ENCODE results near the gene RELA. TPM values are rescaled to one million over a fixed set of nuclear protein-coding genes. Genes with fewer than 3 reads are reported as not detected.

The RELA gene
- total and polyA plus RNA-seq, 2 of the 4 experiments (the other 2 are of a cell fraction): 8.6 to 53.0 TPM

DNA sequence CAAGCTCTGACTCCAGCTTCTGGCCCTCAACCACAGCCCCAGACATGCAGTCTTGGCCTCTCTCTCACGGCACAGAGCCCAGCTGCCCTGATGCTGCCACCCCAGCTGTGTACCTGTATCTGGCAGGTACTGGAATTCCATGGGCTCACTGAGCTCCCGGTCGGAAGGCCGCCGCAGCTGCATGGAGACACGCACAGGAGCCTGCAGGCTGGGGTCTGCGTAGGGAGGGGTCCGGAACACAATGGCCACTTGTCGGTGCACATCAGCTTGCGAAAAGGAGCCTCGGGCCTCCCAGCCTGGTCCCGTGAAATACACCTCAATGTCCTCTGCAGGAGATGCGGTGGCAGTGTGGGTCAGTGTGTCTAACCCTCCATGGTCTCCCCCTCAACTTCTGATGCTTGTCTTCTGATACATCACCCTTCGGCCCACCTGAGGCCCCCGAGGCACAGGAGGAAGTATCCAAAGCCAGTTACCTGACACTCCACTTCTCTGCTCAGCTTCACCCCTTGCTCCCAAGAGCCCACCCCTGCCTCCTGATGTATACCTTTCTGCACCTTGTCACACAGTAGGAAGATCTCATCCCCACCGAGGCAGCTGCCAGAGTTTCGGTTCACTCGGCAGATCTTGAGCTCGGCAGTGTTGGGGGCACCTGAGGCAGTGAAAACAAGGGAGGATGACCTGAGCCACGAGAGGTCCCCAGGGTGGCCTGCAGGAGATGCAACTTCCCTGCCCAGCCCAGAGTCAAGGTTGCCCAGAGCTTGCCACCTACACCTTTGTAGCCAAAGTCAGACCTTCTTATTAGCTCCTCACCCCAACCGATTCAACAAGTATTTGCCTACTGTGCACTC lies 4.3 kb downstream of the RELA start (continued):
- TF ChIP-seq CEBPB (IDR thresholded peaks at IDR 0.05; ENCODE audit: low read depth, low read length): no peak

DNA sequence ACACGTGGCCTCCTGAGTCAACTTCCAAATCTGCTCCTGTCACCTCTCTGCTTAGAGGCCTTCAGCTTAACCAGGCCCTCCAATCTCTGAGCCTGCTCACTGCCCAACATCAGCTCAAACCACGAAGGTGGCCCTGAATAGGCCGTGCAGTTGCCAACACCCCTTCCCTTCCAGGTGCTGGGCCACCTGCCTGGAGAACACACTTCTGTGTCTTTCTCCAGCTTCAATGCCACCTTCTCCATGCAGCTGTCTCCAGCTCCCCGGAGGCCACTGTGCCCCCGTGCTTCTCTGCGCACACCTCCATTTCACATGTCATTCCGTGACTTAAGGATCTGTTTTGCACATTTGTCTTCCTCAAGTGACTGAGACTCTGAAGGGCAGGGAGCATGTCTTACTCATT lies 5.3 kb downstream of the RELA start:
- ATAC-seq (ENCODE audit: low read depth) (no peak), DNase-seq (no peak)
- no peak overlapping the region for H2BK120ac ChIP-seq (ENCODE audit: low read depth, low read length)
- H3K4me2 ChIP-seq (ENCODE audit: low read depth, low read length): no peak overlapping the region
- H3K27ac ChIP-seq (ENCODE audit: insufficient read depth, low read length): no peak overlapping the region
- H4K5ac ChIP-seq (ENCODE audit: low read depth, low read length): no peak overlapping the region
- WGBS, 2 experiments (ENCODE audit: extremely low coverage in 2 of 2, insufficient read length in 1 of 2): 99% methylated on average over 6 of the region's 7 CpGs; no CpG with 5 or more reads in 1 of the 2 experiments
- H2AFZ ChIP-seq (replicated peaks; ENCODE audit: low read length, poor library complexity): no peak overlapping the region
- peaks cover 13% of the 10 kb centered on the region; the same call in 1 of the 2 replicates for H4K20me1 ChIP-seq (ENCODE audit: insufficient read depth, low read length)
- no peaks in the 10 kb centered on the region for H3K27me3 ChIP-seq (ENCODE audit: control insufficient read depth, insufficient read depth, low read length)
- CTCF ChIA-PET: no interaction called here
- no peak overlapping the region for H2BK20ac ChIP-seq (ENCODE audit: low read depth, low read length)
- peaks cover 13% of the 10 kb centered on the region for H3K4me1 ChIP-seq (ENCODE audit: control insufficient read depth, insufficient read depth, low read length)
- H3K18ac ChIP-seq (ENCODE audit: low read depth, low read length): no peak overlapping the region
- H2AK5ac ChIP-seq (ENCODE audit: low read depth, low read length): no peak overlapping the region
- H2AK9ac ChIP-seq (replicated peaks; ENCODE audit: low read depth, low read length, poor library complexity): no peak overlapping the region
- POLR2A ChIA-PET (ENCODE audit: unreplicated experiment): no interaction called here
- BruUV-seq (replicated peaks): no TSS peak
- H4K91ac ChIP-seq (ENCODE audit: insufficient read depth, low read depth, low read length): no peak overlapping the region
- intact Hi-C loops (cut with micrococcal nuclease) (no loop called here), dilution Hi-C loops (cut with HindIII; ENCODE audit: low sequenced_read_pairs, unreplicated experiment) (no loop called here), in situ Hi-C loops (cut with MboI; ENCODE audit: low sequenced_read_pairs) (no loop called here)
- no peak overlapping the region for H3K4ac ChIP-seq (ENCODE audit: low read depth, low read length)
- no peaks in the 10 kb centered on the region for H3K9me3 ChIP-seq (ENCODE audit: control insufficient read depth, insufficient read depth, low read length)
- H3K14ac ChIP-seq (replicated peaks; ENCODE audit: low read depth, low read length): no peak overlapping the region
- H4K8ac ChIP-seq (ENCODE audit: low read depth in 2 of 2, low read length in 2 of 2): no peak overlapping the region
- 0 out of 2 replicates have a peak, but pooled peaks cover 4% of the 10 kb centered on the region for H3K9me1 ChIP-seq (ENCODE audit: insufficient read depth, low read length)
- peaks cover 73% of the 10 kb centered on the region for H3K36me3 ChIP-seq (ENCODE audit: control insufficient read depth, insufficient read depth, low read length)
- H2BK5ac ChIP-seq (ENCODE audit: low read depth, low read length, poor library complexity, severe bottlenecking): no peak overlapping the region
- H2BK15ac ChIP-seq (ENCODE audit: low read depth, low read length): no peak overlapping the region
- H3K9ac ChIP-seq (ENCODE audit: low read depth, low read length): no peak overlapping the region
- no peak overlapping the region for H3K56ac ChIP-seq (ENCODE audit: extremely low read depth, insufficient read depth, low read length)
- H3K4me3 ChIP-seq (ENCODE audit: insufficient read depth, low read depth, low read length): no peak overlapping the region
- H3K23ac ChIP-seq (ENCODE audit: low read depth, low read length): no peak overlapping the region
- H3K79me1 ChIP-seq (ENCODE audit: low read depth in 1 of 2, low read length in 2 of 2): peaks cover 43 to 70% of the 10 kb centered on the region in 2 experiments; a peak in 3 of 4 replicates
- TF ChIP-seq, protein P1, sequence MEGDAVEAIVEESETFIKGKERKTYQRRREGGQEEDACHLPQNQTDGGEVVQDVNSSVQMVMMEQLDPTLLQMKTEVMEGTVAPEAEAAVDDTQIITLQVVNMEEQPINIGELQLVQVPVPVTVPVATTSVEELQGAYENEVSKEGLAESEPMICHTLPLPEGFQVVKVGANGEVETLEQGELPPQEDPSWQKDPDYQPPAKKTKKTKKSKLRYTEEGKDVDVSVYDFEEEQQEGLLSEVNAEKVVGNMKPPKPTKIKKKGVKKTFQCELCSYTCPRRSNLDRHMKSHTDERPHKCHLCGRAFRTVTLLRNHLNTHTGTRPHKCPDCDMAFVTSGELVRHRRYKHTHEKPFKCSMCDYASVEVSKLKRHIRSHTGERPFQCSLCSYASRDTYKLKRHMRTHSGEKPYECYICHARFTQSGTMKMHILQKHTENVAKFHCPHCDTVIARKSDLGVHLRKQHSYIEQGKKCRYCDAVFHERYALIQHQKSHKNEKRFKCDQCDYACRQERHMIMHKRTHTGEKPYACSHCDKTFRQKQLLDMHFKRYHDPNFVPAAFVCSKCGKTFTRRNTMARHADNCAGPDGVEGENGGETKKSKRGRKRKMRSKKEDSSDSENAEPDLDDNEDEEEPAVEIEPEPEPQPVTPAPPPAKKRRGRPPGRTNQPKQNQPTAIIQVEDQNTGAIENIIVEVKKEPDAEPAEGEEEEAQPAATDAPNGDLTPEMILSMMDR (conservative IDR thresholded peaks at IDR 0.05; ENCODE audit: low read depth, low read length): no peak
- TF ChIP-seq POLR2A (IDR thresholded peaks at IDR 0.05; ENCODE audit: low read depth, low read length) (no peak), NFE2L2 (IDR thresholded peaks at IDR 0.05; ENCODE audit: low read depth, low read length) (no peak), RFX5 (IDR thresholded peaks at IDR 0.05; ENCODE audit: low read depth, low read length) (no peak), SMC3 (IDR thresholded peaks at IDR 0.05; ENCODE audit: low read depth, low read length) (no peak), MXI1 (IDR thresholded peaks at IDR 0.05; ENCODE audit: borderline replicate concordance, low read depth, low read length) (no peak), RCOR1 (IDR thresholded peaks at IDR 0.05; ENCODE audit: insufficient replicate concordance, low read length) (no peak), MAZ (IDR thresholded peaks at IDR 0.05; ENCODE audit: borderline replicate concordance, low read depth, low read length) (no peak), FOS (IDR thresholded peaks at IDR 0.05; ENCODE audit: low read depth, low read length) (no peak), RAD21 (IDR thresholded peaks at IDR 0.05; ENCODE audit: low read length) (no peak)
- TF ChIP-seq, protein P2, sequence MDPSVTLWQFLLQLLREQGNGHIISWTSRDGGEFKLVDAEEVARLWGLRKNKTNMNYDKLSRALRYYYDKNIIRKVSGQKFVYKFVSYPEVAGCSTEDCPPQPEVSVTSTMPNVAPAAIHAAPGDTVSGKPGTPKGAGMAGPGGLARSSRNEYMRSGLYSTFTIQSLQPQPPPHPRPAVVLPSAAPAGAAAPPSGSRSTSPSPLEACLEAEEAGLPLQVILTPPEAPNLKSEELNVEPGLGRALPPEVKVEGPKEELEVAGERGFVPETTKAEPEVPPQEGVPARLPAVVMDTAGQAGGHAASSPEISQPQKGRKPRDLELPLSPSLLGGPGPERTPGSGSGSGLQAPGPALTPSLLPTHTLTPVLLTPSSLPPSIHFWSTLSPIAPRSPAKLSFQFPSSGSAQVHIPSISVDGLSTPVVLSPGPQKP (IDR thresholded peaks at IDR 0.05; ENCODE audit: borderline replicate concordance, low read depth, low read length): no peak
- TF ChIP-seq, protein P3, sequence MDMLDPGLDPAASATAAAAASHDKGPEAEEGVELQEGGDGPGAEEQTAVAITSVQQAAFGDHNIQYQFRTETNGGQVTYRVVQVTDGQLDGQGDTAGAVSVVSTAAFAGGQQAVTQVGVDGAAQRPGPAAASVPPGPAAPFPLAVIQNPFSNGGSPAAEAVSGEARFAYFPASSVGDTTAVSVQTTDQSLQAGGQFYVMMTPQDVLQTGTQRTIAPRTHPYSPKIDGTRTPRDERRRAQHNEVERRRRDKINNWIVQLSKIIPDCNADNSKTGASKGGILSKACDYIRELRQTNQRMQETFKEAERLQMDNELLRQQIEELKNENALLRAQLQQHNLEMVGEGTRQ (IDR thresholded peaks at IDR 0.05; ENCODE audit: low read depth, low read length): no peak
